Kasumi-1 (cell line): Measurements from ENCODE around the gene CDC25A.

Experiments used
- DNase-seq, 2 experiments: peaks; one replicate each; lab custom pipeline; 2025; lab: John Stamatoyannopoulos, UW

CDC25A gene

DNA sequence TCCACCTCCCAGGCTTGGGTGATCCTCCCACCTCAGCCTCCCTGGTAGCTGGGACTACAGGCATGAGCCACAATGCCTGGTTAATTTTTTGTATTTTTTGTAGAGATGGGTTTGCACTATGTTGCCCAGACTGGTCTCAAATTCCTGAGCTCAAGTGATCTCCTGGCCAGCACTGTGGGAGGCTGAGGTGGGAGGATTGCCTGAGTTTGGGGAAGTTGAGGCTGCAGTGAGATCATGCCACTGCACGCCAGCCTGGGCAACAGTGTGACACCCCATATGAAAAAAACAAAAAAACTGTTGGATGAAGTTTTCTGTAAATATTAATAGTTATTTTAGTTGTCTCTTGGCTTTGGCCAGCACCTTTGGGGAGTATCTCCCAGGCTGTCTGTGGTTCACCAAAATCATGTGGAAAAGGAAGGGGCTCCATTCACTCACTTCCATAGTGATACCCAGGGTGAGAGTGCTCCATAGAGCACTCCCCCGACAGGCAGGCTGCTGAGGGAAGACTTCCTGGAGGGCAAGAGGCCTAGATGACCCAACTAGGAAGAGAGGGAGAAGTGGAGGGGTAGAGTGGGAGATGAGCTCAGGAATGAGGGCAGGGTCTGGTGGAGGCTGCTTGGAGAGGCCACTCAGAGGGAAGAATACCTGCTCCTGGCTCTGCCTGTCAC, 47.1 kb downstream of the CDC25A start:
- DNase-seq = no peak

DNA sequence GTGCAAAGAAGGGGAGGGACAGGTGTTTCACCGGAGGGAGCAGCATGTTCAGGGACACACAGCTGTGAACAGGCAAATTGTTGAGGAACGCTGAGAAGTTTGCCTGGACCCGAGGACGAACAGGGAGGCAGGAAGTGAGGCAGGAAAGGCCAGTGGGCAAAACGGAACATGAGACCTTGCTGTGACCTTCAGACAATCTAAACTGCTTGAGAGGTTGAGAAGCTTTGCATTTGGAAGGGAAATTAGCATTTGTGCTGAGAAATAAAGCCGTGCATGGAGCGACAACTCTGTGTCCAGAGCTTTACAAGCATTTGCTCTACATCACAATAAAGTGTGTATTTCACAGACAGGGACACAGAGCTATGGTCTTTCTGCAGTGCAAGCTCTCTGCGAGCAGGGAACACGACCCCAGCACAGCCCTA, 47.9 kb downstream of the CDC25A start:
- no peak for DNase-seq

DNA sequence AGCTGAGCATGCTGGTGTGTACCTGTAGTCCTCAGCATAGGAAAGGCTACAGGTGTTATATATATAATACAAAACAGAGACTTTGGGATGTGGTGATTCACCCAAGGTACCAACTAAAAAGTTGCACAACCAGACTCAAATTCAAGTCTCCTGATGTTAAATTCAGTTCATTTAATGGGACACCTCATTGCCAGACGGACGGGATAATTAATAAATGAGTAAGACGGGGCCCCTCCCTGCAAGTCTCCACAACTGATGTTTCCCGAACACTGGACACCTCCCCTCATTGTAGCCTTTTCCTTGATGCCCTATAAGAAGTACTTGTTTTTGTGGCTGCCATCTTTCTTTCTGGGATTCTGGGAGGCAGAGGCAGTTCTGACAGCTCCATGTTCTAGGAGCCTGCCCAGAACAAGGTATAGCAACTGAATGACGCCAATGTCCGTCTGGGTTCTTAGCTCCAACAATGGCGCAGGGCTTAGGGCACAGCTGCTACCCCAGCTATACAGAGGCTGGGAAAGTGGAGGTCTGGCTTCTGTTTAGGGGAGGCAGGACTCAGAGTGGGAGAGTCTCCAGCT, 50.7 kb downstream of the CDC25A start:
- DNase-seq = no peak

DNA sequence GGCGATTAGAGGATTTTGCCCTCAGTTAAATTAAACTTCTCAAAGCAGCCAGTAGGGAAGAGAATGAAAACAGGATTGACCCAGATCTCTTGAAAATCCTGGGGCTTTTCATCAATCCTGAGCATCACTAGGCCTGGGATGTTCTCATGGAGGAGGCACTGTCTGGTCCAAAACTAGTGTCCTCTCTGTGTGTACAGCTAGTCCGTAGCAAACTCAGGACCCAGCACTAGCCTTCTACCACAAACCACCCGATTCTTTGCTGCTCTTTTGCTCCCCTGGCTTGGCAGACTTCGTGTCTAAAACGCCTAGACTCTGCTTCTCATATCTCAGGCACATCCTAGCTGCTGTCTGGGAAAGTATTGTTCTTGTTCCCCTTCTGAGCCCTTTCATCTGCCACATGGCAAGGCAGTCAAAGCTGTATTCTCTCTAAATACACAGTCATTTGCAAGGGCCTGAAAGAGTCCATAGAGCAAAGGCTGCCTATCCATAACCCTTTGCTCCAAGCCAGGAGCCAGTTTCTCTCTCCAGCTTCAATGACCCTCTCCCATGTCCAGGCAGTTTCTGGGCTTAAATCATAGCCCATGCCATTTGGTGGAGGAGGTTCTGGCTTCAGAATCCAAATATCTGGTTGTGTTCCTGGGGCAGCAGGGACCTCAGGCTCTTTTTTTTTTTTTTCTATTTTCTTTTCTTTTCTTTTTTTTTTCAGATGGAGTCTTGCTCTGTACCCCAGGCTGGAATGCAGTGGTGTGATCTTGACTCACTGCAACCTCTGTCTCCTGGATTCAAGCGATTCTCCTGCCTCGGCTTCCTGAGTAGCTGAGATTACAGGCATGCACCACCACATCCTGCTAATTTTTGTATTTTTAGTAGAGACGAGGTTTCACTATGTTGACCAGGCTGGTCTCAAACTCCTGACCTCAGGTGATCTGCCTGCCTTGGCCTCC, 52.4 kb downstream of the CDC25A start:
- no peak for DNase-seq

DNA sequence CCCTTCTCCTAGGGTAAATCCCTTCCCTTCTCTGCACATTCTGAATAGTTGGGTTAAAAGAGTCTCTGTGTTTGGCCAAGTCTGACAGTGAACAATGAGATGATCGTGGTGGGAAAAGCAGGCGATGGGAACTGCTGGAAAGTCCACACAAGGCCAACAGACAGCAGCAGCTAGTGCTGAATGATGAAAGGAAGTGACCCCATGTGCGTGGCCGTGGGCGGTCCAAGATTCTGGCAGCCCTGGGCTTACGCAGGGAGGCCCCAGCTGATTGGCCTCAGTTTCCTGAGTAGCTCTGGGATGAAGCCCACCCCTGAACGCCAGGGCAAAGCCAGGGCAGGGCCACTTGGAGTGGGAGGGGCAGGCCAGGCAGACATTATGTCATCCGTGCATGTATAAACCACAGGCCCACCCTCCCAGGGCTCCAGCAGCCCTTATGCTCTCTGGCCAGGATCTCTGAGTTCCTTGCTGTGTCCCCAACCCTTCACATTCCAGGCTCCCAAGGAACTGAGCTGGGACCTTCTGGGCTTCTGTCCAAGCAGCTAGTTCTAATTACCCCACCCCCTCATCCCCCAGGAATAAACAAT, 57.8 kb downstream of the CDC25A start:
- DNase-seq = no peak

DNA sequence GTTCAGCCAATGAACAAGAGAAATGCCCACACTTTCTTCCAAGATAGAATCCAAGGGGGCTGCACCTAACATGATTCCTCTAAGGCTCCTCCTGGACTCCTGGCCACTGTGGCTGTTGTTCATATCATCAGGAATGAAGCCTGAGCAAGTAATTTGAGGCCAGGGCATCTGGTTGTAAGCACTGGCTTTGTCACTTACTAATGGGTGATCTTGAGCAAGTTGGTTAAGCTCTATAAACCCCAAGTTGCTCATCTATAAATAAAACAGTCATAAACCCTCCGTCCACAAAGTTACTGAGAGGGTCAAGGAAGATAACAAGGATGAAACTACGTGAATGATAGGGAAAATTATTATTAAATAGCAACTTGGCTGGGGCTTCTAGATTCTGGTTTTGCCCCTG, 58.3 kb downstream of the CDC25A start:
- DNase-seq = no peak

DNA sequence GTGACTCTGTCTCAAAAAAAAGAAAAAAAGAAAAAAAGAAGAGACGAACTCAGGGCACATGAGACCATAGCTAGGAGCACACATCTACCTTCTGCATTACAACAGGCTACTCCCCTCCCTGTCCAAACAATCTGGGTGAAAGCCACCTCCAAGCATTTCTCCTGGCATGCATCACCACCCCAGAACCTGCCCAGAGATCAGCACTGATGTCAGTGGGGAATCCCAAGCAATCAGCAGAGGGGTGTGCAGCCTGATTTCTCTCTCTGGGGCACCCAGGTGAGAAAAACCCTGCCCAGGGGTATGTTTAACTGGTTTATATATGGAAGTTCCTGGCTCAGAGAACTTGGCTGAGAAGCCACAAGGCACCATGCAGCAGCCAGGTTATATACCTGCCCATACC, 59.4 kb downstream of the CDC25A start:
- DNase-seq = no peak

DNA sequence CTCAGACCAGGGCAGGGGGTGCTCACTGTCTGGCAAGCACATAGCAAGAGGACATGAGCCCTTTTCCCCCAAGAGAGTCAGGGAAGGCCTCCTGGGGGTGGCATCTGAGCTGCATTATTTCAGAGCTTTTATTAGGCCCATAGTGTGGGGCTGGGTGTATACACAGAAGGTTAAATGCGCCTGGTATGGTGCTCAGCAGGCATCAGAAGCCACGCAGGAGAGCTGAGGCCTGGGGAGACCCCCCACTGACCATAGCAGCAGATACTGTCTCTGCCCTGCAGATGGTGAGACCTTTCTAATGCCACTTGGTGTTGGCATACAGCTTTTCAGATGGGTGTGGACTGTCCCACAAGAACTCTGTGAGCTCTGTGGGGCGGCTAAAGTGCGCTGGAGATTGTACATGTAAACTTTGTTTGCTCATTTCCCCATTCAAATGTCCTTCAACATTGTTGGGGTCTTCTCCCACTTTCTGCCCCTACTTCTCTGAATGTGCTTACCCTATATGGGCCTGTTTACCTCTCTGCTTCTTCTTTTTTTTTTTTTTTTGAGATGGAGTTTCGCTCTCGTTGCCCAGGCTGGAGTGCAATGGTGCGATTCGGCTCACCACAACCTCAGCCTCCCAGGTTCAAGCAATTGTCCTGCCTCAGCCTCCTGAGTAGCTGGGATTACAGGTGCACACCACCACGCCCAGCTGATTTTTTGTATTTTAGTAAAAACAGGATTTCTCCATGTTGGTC, 62.2 kb downstream of the CDC25A start:
- no peak for DNase-seq

DNA sequence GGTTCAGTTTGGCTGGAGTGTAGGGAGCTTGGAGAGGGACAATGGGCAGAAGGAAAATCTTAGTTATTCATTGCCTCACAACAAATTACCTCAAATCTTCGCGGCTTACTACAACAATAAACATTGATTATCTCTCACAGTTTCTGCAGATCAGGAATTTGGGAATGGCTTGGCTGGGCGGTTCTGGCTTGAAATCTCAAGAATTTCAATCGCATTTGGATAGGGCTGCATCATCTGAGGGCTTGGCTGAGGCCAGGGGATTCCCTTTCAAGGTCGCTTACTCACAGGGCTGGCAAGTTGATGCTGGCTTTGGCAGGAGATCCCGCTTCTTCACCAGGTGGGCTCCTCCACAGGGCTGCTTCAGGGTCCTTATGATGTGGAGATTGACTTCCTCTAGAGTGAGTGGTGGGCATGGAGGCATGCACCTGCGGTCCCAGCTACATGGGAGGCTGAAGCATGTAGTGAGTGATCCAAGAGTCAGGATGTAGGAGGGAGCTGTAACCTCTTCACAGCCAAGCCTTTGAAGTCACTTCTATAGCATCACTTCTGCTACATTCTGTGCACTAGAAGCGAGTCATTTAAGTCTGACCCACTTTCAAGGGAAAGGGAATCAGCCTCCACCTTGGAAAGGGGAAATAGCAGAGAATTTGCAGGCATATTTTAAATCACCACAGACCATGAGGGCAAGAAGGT, 63.1 kb downstream of the CDC25A start:
- no peak for DNase-seq

DNA sequence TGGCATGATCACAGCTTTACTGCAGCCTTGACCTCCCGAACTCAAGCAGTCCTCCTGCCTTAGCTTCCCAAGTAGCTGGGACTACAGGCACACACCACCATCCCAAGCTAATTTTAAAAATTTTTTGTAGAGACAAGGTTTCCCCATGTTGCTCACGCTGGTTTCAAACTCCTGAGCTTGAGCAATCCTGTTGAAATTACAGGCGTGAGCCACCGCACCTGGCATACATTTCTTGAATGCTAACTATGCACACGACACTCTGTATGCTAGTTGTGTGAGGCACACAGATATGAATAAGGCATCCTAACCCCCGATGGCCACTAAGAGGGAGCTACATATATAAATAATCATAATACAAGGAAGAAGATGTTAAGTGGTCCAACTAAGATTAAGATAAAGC, 64.9 kb downstream of the CDC25A start:
- no peak for DNase-seq

DNA sequence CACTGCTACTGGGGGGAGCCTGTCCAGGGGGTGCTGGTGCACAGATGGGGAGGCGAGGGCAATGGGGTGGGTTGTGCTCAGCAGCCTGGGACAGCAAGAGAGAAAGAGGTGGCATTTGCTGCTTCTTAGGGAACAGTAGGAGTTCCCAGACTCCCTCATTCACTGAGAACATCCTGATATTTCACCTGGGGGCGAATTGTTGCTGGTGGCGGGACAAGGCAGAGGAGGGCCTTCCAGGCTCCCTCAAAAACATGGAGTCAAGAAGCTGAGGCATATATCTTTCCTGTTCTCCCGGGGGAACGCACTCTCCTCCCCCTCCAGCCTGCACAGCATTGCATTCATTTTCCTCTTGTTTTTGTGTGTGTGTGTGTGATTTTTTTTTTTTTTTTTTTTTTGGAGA, 65.7 kb downstream of the CDC25A start:
- no peak for DNase-seq

DNA sequence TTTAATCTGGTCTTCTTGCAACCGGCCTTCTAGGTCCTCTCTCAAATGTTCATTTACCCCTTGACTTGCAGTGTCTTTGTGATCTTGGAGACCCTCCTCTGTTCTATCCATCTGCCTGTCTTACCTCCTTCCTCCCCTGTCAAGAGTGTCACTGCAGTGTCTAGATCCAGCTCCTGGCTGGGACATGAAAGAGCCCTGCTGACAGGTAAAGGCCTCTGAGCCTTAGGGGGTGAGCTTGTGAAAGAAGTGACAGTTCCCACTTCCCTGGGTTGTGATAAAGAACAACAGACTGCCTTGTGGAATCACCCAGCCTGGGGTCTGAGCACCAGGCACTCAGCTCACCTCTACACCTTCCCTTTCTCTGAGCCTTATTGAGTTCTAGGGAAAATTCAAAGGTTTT, 68.0 kb downstream of the CDC25A start:
- DNase-seq = no peak

DNA sequence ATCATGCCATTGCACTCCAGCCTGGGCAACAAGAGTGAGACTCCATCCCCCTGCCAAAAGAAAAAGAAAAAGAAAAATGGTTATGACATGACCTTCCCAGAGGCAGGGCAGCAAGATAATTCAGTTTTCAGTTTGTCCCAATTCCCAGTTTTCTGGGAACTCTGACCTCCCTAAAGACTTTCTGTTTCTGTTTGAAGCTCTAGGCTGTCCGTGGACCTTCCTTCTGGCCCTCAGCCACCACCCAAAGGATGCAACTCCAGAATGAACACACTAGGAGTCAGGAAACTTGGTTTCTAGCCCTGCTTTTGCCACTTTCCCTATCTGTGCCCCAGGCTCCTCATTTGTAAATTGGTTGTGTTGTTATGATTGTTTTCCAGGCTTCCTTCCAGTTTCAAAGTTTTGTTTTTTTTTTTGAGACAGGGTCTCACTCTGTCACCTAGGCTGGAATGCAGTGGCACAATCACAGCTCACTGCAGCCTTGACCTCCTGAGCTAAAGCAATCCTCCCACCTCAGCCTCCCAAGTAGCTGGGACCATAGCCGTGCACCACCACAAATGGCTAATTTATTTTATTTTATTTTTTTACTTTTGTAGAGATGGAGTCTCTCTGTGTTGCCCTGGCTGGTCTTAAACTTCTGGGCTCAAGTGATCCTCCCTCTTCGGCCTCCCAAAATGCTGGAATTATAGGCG, 68.6 kb downstream of the CDC25A start:
- DNase-seq = no peak

DNA sequence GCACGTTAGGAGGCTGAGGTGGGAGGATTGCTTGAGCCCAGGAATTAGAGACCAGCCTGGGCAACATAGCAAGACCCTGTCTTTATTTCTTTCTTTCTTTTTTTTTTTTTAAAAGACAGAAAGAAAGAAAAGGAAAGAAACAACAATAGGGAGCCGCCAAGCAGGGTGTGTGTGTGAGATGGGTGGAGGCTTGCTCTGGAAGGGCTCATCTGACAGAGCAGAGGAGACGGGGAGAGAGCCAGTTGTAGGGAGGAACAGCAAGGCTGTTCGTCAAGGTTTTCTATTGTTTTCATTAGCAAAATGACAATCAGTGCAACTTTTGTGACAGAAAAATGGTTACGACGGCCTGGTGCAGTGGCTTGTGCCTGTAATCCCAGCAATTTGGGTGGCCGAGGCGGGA, 69.3 kb downstream of the CDC25A start:
- DNase-seq = no peak

DNA sequence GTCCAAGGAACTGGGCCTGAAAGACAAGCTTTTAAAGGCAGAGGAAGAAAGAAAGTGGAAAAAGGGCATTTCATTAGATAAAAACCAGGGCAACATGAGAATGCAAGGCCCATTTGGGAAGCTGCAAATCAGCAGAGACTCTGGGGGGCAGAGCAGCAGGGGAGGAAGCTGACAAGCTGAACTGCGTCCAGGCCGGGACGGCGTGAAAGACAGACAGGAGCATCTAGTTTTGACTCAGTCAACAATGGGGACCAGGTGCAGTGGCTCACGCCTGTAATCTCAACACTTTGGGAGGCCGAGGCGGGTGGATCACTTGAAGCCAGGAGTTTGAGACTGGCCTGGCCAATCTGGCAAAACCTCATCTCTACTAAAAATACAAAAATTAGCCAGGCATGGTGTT, 69.9 kb downstream of the CDC25A start:
- DNase-seq = no peak

DNA sequence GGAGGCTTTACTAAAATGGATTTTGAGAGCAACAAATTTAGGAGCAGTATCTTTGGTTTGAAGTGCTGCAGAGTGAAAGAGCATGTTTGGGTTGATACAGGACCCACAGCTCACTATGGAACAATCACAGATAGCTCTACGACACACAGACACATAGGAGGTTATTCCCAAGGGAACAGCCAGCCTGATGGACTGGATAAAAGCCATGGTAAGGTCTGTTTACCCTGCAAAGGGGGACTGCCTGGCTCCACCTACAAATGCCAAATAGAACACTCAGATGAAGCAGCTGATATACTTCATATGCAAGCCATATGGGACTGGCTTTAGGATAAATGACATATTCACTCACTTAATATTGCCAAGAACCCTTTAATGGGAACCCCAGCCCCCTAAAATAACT, 75.4 kb downstream of the CDC25A start:
- DNase-seq = no peak

DNA sequence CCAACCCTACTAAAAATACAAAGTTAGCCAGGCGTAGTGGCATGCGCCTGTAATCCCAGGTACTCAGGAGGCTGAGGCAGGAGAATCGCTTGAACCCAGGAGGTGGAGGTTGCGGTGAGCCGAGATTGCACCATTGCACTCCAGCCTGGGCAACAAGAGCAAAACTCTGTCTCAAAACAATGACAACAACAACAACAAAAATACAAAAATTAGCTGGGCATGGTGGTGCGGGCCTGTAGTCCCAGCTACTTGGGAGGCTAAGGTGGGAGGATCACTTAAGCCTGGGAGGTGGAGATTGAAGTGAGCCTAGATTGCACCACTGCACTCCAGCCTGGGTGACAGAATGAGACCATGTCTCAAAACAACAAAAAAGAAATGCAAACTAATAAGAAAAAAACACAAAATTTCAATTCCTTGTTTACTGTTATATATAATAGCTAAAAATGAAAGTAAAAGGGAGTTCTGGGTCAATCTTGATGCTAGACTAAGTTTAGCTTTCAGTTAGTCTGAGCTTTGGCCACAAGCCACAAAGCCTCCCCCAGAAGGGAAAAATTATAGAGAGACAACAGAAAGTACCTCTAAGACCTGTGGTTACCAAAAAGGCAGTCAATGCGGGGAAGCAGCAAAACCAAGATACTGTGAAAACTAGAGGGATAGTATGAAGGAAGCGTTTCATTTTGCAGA, 76.0 kb downstream of the CDC25A start:
- peak; percentile 53 for DNase-seq

DNA sequence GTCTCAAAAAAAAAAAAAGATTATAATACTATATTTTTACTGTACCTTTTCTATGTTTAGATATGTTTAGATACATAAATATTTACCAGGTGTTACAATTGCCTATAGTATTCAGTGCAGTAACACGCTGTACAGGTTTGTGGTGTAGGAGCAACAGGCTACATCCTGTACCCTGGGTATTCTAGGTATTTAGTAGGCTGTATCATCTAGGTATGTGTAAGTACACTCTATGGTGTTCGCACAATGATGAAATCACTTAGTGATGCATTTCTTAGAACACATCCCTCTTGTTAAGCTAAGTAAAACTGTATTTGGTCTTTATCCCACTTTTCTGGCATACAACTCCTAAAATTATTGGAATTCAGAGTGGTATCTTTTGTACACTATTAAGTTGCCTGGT, 77.8 kb downstream of the CDC25A start:
- DNase-seq = no peak

DNA sequence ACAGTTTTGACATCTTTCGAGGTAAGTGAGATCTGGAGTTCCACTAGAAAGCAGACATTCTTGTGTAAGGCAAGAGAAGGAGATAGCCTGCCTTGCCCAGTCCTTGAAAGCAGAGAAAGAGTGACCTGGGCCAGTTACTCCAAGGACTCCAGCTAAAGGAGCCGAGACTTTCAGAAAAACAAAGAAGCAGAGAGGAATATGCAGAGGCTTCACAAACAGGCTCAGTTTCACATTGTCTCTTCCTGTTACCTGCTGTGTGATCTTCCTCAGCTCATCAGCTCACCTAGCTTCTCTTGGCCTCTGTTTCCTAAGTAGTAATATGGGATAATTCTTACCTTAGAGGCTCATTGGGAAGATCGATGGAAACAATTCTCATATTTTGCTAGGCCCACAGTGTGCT, 81.0 kb downstream of the CDC25A start:
- no peak for DNase-seq
